Measurements from ENCODE around the gene SIRPG. TPM values are rescaled to one million over a fixed set of nuclear protein-coding genes. Genes with fewer than 3 reads are reported as not detected.

SIRPG gene
- total and polyA plus RNA-seq, 10 donors, result 5.1 to 13.6 (median 9.0) TPM

GRCh38 chr20:1672728-1673127 is 15.1 kb upstream of the SIRPG start:
- 63 to 89% (median 73%) methylated on average over 3 of the region's 3 CpGs for WGBS, 5 donors
- Histone ChIP-seq H3K27ac (peak overlapping the region in 6 of 8 donors; percentile 16 to 76 (median 60)), H3K4me1 (peaks cover 0 to 51% (median 14%) of the 10 kb centered on the region in 6 donors), H3K4me3 (no peak overlapping the region), H3K27me3 (replicated peaks in 1 of 7) (peaks cover 0 to 8% (median 0%) of the 10 kb centered on the region in 7 donors), H3K36me3 (no peaks in the 10 kb centered on the region), H3K9me3 (no peaks in the 10 kb centered on the region)
- TF ChIP-seq POLR2AphosphoS5 (IDR thresholded peaks at IDR 0.05) (no peak), POLR2A (IDR thresholded peaks at IDR 0.05) (no peak), CTCF (IDR thresholded peaks at IDR 0.05 in 8 of 11, conservative IDR thresholded peaks at IDR 0.05 in 3 of 11) (no peak)
- intact Hi-C loops (cut with DNase I; ENCODE audit: low total_unique reads), result no loop called here
- no peak for DNase-seq

- peaks cover 0 to 57% (median 14%) of the 10 kb centered on the region in 6 donors for H3K4me1 ChIP-seq
- intact Hi-C loops (cut with DNase I; ENCODE audit: low total_unique reads), result no loop called here
- H3K36me3 ChIP-seq, result no peaks in the 10 kb centered on the region
- H3K27me3 ChIP-seq (replicated peaks in 1 of 7), result peaks cover 0 to 8% (median 0%) of the 10 kb centered on the region in 7 donors
- 72 to 82% (median 78%) methylated on average over 11 of the region's 11 CpGs for WGBS, 5 donors
- H3K9me3 ChIP-seq, result no peaks in the 10 kb centered on the region
- no peak overlapping the region for H3K4me3 ChIP-seq
- DNase-seq, result no peak
- no peak for TF ChIP-seq POLR2AphosphoS5 (IDR thresholded peaks at IDR 0.05)
- H3K27ac ChIP-seq, result peak overlapping the region in 4 of 8 donors; percentile 51 to 76 (median 68)
Measured at GRCh38 chr20:1671891-1672669, 14.5 kb upstream of the SIRPG start.

GRCh38 chr20:1669304-1669703 is 11.7 kb upstream of the SIRPG start:
- no peak overlapping the region for H3K27ac ChIP-seq
- no peaks in the 10 kb centered on the region for H3K36me3 ChIP-seq
- H3K4me1 ChIP-seq, result peaks cover 4 to 60% (median 19%) of the 10 kb centered on the region in 6 donors
- H3K9me3 ChIP-seq, result no peaks in the 10 kb centered on the region
- H3K4me3 ChIP-seq, result no peak overlapping the region
- no peak for DNase-seq
- intact Hi-C loops (cut with DNase I; ENCODE audit: low total_unique reads), result no loop called here
- TF ChIP-seq POLR2A (IDR thresholded peaks at IDR 0.05) (no peak), CTCF (IDR thresholded peaks at IDR 0.05 in 8 of 11, conservative IDR thresholded peaks at IDR 0.05 in 3 of 11) (no peak), POLR2AphosphoS5 (IDR thresholded peaks at IDR 0.05) (no peak)
- 85 to 88% (median 87%) methylated on average over 5 of the region's 5 CpGs for WGBS, 5 donors
- H3K27me3 ChIP-seq (replicated peaks in 1 of 7), result peaks cover 0 to 8% (median 0%) of the 10 kb centered on the region in 7 donors

GRCh38 chr20:1667502-1668085 is 10.0 kb upstream of the SIRPG start:
- intact Hi-C loops (cut with DNase I; ENCODE audit: low total_unique reads), result no loop called here
- peaks cover 4 to 59% (median 24%) of the 10 kb centered on the region in 6 donors for H3K4me1 ChIP-seq
- H3K27ac ChIP-seq, result peak overlapping the region in 2 of 8 donors; percentile 3 to 55
- TF ChIP-seq POLR2AphosphoS5 (IDR thresholded peaks at IDR 0.05), result no peak
- TF ChIP-seq CTCF (IDR thresholded peaks at IDR 0.05 in 8 of 11, conservative IDR thresholded peaks at IDR 0.05 in 3 of 11), result no peak
- DNase-seq, result no peak
- H3K36me3 ChIP-seq, result no peaks in the 10 kb centered on the region
- 38 to 65% (median 56%) methylated on average over 1 of the region's 1 CpG for WGBS, 5 donors
- peaks cover 0 to 8% (median 0%) of the 10 kb centered on the region in 7 donors for H3K27me3 ChIP-seq (replicated peaks in 1 of 7)
- no peak overlapping the region for H3K4me3 ChIP-seq
- H3K9me3 ChIP-seq, result no peaks in the 10 kb centered on the region
